A549 (cell line): Measurements from ENCODE around the gene MESP2. TPM values are rescaled to one million over a fixed set of nuclear protein-coding genes. Genes with fewer than 3 reads are reported as not detected.
A peak's percentile ranks its signal among the peaks of the same experiment; 100 is the strongest.

Experiments
- ATAC-seq, 2 experiments: fragments of 200-7000 bp in 1 of 2; fragments of >200 bp in 1 of 2; cut with Nextera tagmentation in 1 of 2; cut with Tn5 transposase in 1 of 2; 3 replicates each; pipeline versions ENCODE4 v1.8.0 to v1.9.1; 2018 to 2020; ENCODE audit warnings: mild to moderate bottlenecking in 1 of 2, moderate library complexity in 1 of 2
- CTCF ChIA-PET: fragments of 300-600 bp; sonication (Branson Sonifier 250); formaldehyde crosslinking; extraction: SDS; loops from one replicate; lab custom pipeline; 2021; ENCODE audit warnings: antibody characterized with exemption, inconsistent platforms; lab: Yijun Ruan, JAX
- POLR2A ChIA-PET: fragments of 350-600 bp; formaldehyde crosslinking; extraction: SDS; loops from one replicate; lab custom pipeline; 2021; ENCODE audit warnings: antibody characterized with exemption, inconsistent platforms; lab: Yijun Ruan, JAX
- DNase-seq, 2 experiments: peaks; one replicate each; pipeline versions ENCODE4 v3.0.0 to v3.0.0-alpha.2; 2011 to 2016; ENCODE audit warnings: low read depth in 1 of 2, low spot score in 1 of 2
- FAIRE-seq: peaks from 2 replicates; lab custom pipeline; 2011; peaks lifted over from hg19 to GRCh38; lab: Jason Lieb, UNC
- H3K27ac ChIP-seq, 2 experiments: fragments of >200 bp; sonication (Bioruptor Twin); formaldehyde crosslinking; 3 replicates each; pipeline ENCODE4 v1.5.1; 2016 to 2017
- H3K4me1 ChIP-seq: fragments of >200 bp; sonication (Bioruptor Twin); formaldehyde crosslinking; 3 replicates; pipeline ENCODE4 v1.6.1; 2016
- H3K4me2 ChIP-seq: fragments of >200 bp; sonication (Bioruptor Twin); formaldehyde crosslinking; 3 replicates; pipeline ENCODE4 v1.6.1; 2016
- H3K4me3 ChIP-seq: fragments of >200 bp; sonication (Bioruptor Twin); formaldehyde crosslinking; 3 replicates; pipeline ENCODE4 v1.5.1; 2016
- H3K9me3 ChIP-seq: fragments of >200 bp; sonication (Bioruptor Twin); formaldehyde crosslinking; 3 replicates; pipeline ENCODE4 v1.6.1; 2016
- ATOH8 ChIP-seq: fragments of 250-450 bp; sonication (Bioruptor Pico); IDR thresholded peaks from 2 replicates; pipeline ENCODE4 v1.5.0; 2020; ENCODE audit warnings: low read depth, mild to moderate bottlenecking, moderate library complexity
- EHMT2 ChIP-seq: fragments of 200-600 bp; sonication (generic); IDR thresholded peaks from 2 replicates; pipeline ENCODE4 v1.6.1; 2016; ENCODE audit warnings: antibody characterized with exemption, low read depth, mild to moderate bottlenecking, moderate library complexity
- ELK1 ChIP-seq: fragments of 150-350 bp; IDR thresholded peaks from 2 replicates; pipeline ENCODE4 v1.6.1; 2014; ENCODE audit warnings: low read depth, mild to moderate bottlenecking, low read length
- ESRRA ChIP-seq: fragments of 150-350 bp; IDR thresholded peaks from 2 replicates; pipeline ENCODE4 v1.6.1; 2014; ENCODE audit warnings: mild to moderate bottlenecking, low read length, borderline replicate concordance
- GATA3 ChIP-seq: IDR thresholded peaks from 2 replicates; pipeline ENCODE4 v1.6.1; 2012; ENCODE audit warnings: borderline replicate concordance
- HOXA7 ChIP-seq: fragments of 250-450 bp; sonication (Bioruptor Pico); IDR thresholded peaks from 2 replicates; pipeline ENCODE4 v1.5.0; 2020; ENCODE audit warnings: mild to moderate bottlenecking, moderate library complexity
- KDM5A ChIP-seq: fragments of 200-600 bp; sonication (generic); IDR thresholded peaks from 2 replicates; pipeline ENCODE4 v1.6.1; 2016; ENCODE audit warnings: antibody characterized with exemption, mild to moderate bottlenecking
- MAX ChIP-seq: IDR thresholded peaks from 2 replicates; pipeline ENCODE4 v1.6.1; 2012
- NR3C1 ChIP-seq: fragments of >200 bp; sonication (Bioruptor Twin); formaldehyde crosslinking; IDR thresholded peaks from 3 replicates; pipeline ENCODE4 v1.6.1; 2017
- PBX3 ChIP-seq: IDR thresholded peaks from 2 replicates; pipeline ENCODE4 v1.6.1; 2012
- PHF8 ChIP-seq: fragments of 200-600 bp; sonication (generic); IDR thresholded peaks from 2 replicates; pipeline ENCODE4 v1.6.1; 2016; ENCODE audit warnings: low read depth, mild to moderate bottlenecking, antibody characterized with exemption, moderate library complexity, borderline replicate concordance
- POLR2A ChIP-seq: IDR thresholded peaks from 2 replicates; pipeline ENCODE4 v1.6.1; 2012; ENCODE audit warnings: mild to moderate bottlenecking, low read length
- RARB ChIP-seq: fragments of 250-450 bp; sonication (Bioruptor Pico); IDR thresholded peaks from 2 replicates; pipeline ENCODE4 v1.8.0; 2021; ENCODE audit warnings: mild to moderate bottlenecking, moderate library complexity
- RCOR1 ChIP-seq: fragments of 150-350 bp; IDR thresholded peaks from 2 replicates; pipeline ENCODE4 v1.6.1; 2014; ENCODE audit warnings: antibody characterized with exemption, low read length, low read depth
- REST ChIP-seq: fragments of 200-600 bp; sonication (generic); IDR thresholded peaks from 2 replicates; pipeline ENCODE4 v1.6.1; 2016; ENCODE audit warnings: antibody characterized with exemption, mild to moderate bottlenecking, moderate library complexity
- RFX5 ChIP-seq: fragments of 450-650 bp; IDR thresholded peaks from 2 replicates; pipeline ENCODE4 v1.7.1; 2014; ENCODE audit warnings: antibody characterized with exemption, mild to moderate bottlenecking, moderate library complexity
- RNF2 ChIP-seq: fragments of 200-600 bp; sonication (generic); IDR thresholded peaks from 2 replicates; pipeline ENCODE4 v1.6.1; 2016; ENCODE audit warnings: low read depth, mild to moderate bottlenecking, antibody characterized with exemption, moderate library complexity, borderline replicate concordance
- SREBF2 ChIP-seq: fragments of 450-650 bp; IDR thresholded peaks from 2 replicates; pipeline ENCODE4 v1.6.1; 2014; ENCODE audit warnings: mild to moderate bottlenecking, moderate library complexity
- ZNF302 ChIP-seq: fragments of 250-450 bp; sonication (Bioruptor Pico); IDR thresholded peaks from 2 replicates; pipeline ENCODE4 v1.9.0; 2021; ENCODE audit warnings: inconsistent platforms, mild to moderate bottlenecking, moderate library complexity
- WGBS: methylation state at CpG from one replicate; pipeline ENCODE4 v1.1.6; 2017; ENCODE audit errors: missing lambda C conversion rate; 5-methylcytosine and 5-hydroxymethylcytosine counted together
- polyA plus RNA-seq, 4 experiments: library from polyadenylated mRNA; depleted of rRNA in 3 of 4; stranded (reverse); fragments of >200 nt; fragmentation: RNase III in 1 of 4; extraction: RNeasy Plus Mini Kit Qiagen cat#74134 plus additional on column Dnase treatment in 1 of 4; gene quantifications; 2 replicates in 3 of 4; 3 replicates in 1 of 4; pipeline ENCODE4 v1.2.3, GENCODE V29; 2011 to 2017

Gene MESP2
- polyA plus RNA-seq, 2 of the 4 experiments (the other 2 are of a cell fraction), result 0.22 to 0.57 TPM

- FAIRE-seq (no peak), ATAC-seq (peak; percentile 18 to 26; a peak in 3 of 6 replicates), DNase-seq (no peak)
- Histone ChIP-seq H3K27ac (peak overlapping the region in 1 of 2 experiments; percentile 42; a peak in 2 of 6 replicates), H3K4me1 (0 out of 3 replicates have a peak, but pooled peaks cover 8% of the 10 kb centered on the region), H3K4me3 (no peak overlapping the region), H3K9me3 (no peaks in the 10 kb centered on the region), H3K4me2 (no peak overlapping the region)
- TF ChIP-seq MAX, result no peak
- no peak for TF ChIP-seq REST
- no peak for TF ChIP-seq RNF2
- TF ChIP-seq KDM5A, result no peak
- TF ChIP-seq GATA3, result no peak
- TF ChIP-seq RCOR1, result no peak
- POLR2A ChIA-PET, result no interaction called here
- WGBS, result 88% methylated on average over 16 of the region's 16 CpGs
- CTCF ChIA-PET, result interaction anchor here (0.9 to 17.7 kb wide), 6 partner anchors 10 to 320 kb away, joined by 3 to 491 read pairs (median 60); partner anchors contain the start of gene MESP1
Measured at GRCh38 chr15:89766357-89767311, 9.5 kb upstream of the MESP2 start.

GRCh38 chr15:89767411-89767915, 8.7 kb upstream of the MESP2 start:
- POLR2A ChIA-PET, result no interaction called here
- DNase-seq, result no peak
- Histone ChIP-seq H3K9me3 (no peaks in the 10 kb centered on the region), H3K4me1 (peaks cover 8% of the 10 kb centered on the region; the same call in 2 of the 3 replicates), H3K27ac (peak overlapping the region in 1 of 2 experiments; percentile 42; a peak in 2 of 6 replicates), H3K4me2 (no peak overlapping the region), H3K4me3 (no peak overlapping the region)
- peak in 1 of 2 experiments; percentile 27; a peak in 3 of 6 replicates for ATAC-seq
- FAIRE-seq, result no peak
- WGBS, result 70% methylated on average over 6 of the region's 8 CpGs
- no peak for TF ChIP-seq EHMT2
- no peak for TF ChIP-seq ELK1
- TF ChIP-seq SREBF2, result no peak
- no peak for TF ChIP-seq HOXA7 (CRISPR knock-in tag)
- TF ChIP-seq ZNF302 (CRISPR knock-in tag), result no peak
- TF ChIP-seq ESRRA, result no peak
- TF ChIP-seq REST, result no peak
- TF ChIP-seq RFX5, result no peak
- no peak for TF ChIP-seq ATOH8
- no peak for TF ChIP-seq NR3C1
- TF ChIP-seq POLR2A, result no peak
- TF ChIP-seq RARB, result no peak
- no peak for TF ChIP-seq PHF8
- TF ChIP-seq PBX3, result no peak
- CTCF ChIA-PET, result interaction anchor here (0.7 to 12.4 kb wide), 14 partner anchors 10 to 205 kb away, joined by 3 to 222 read pairs (median 4); partner anchors contain the start of gene MESP1
